GM18951 (cell line): Measurements from ENCODE around the gene PRRG2.
"Not testable (repeated sequence)": the region's sequence is repeated elsewhere in the genome, so short reads cannot be mapped to it uniquely, and the experiment has no call there.

Source experiments
- POLR2A ChIP-seq: IDR thresholded peaks from 4 replicates; pipeline ENCODE4 v1.6.1; 2011; ENCODE audit warnings: mild to moderate bottlenecking; ENCODE audit not compliant: insufficient read length, insufficient read depth; ENCODE audit errors: extremely low read depth
- in situ Hi-C: fragments of 300-500 bp; cut with MboI; formaldehyde crosslinking; loops from one replicate; pipeline ENCODE4 v1.12.0; 2022; ENCODE audit warnings: low sequenced_read_pairs, mixed read lengths, inconsistent platforms; ENCODE audit not compliant: unreplicated experiment

Gene PRRG2

DNA sequence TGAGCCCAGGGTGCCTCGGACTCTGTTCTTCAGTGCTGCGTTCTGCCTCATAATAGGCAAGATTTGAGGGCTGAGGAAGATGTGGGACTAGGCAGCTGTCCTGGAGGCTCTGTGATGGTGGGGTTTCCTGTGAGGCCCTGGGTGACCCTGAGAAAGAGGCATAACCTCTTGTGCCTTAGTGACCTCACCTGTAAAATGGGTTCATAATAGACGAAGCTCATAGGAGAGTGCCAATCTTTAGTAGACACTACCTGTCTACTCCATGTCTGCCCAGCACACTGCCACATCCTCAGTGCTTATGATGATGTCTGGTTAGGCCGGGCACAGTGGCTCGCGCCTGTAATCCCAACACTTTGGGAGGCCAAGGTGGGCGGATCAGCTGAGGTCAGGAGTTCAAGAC lies 35.4 kb downstream of the PRRG2 start:
- in situ Hi-C loops = no loop called here

DNA sequence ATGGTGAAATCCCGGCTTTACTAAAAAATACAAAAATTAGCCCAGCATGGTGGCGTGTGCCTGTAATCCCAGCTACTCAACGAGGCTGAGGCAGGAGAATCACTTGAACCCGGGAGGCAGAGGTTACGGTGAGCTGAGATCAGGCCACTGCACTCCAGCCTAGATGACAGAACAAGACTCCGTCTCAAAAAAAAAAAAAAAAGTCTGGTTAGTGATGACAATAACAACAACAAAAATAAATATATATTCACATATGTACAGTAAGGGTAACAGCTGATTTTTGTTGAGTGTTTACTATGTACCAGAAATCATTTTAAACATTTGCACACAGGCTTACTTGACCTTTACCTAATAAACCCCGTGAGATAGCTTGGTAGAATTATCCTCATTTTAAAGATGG lies 35.8 kb downstream of the PRRG2 start:
- no peak for TF ChIP-seq POLR2A
- in situ Hi-C loops = no loop called here

More for the DNA sequence above, 35.4 kb downstream of the PRRG2 start:
- TF ChIP-seq POLR2A = no peak

DNA sequence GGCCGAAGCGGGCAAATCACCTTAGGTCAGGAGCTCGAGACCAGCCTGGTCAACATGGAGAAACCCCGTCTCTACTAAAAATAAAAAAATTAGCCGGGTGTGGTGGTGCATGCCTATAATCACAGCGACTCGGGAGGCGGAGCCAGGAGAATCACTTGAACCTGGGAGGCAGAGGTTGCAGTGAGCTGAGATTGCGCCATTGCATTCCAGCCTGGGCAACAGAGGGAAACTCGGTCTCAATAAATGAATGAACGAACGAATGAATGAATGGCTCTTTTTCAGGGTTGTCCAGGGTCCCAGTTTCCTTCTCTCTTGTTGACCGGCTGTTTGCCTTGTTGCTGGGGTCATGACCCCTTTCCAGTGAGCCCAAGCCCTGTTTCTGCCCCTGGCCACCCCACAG lies 36.7 kb downstream of the PRRG2 start:
- in situ Hi-C loops = not testable (repeated sequence)

DNA sequence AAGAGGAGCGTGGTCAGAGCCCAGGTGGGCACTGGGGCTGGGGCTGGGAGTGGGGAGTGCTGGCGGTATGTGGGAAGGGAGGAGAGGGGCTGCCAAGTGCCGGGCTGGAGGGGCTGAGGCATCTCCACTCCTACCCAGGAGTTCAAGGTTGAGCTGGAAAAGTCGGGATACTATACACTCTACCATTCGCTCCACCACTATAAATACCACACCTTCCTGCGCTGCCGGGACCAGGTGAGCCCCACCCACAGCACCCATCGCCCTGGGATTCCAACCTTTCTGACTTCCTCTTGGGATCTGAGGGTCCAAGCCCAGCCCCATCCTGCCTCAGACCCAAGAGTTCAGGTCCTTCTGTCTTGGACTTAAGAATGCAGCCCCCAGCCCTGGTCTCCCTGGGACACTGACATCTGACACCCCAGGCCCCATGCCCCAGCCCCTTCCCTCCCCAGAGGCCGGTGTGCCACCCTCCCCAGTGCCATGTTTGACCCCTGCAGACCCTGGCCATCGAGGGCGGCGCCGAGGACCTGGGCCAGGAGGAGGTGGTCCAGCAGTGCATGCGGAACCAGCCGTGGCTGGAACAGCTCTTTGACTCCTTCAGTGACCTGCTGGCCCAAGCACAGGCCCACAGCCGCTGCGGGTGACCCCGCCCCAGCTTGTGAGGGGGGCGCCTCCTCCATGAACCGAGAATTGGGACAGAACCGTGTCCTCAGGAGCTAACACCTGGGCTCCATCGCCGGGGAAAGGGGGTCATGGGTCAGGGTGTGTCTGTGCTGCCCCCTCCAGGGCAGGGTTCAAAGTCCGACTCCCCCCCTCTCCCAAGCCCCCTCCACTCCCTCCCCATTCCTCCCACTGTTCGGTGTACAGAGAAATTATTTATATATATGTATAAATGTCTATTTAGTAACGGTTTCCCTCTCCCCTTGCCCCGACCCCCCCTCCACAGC lies 44.1 kb downstream of the PRRG2 start:
- TF ChIP-seq POLR2A = no peak
- in situ Hi-C loops = no loop called here

DNA sequence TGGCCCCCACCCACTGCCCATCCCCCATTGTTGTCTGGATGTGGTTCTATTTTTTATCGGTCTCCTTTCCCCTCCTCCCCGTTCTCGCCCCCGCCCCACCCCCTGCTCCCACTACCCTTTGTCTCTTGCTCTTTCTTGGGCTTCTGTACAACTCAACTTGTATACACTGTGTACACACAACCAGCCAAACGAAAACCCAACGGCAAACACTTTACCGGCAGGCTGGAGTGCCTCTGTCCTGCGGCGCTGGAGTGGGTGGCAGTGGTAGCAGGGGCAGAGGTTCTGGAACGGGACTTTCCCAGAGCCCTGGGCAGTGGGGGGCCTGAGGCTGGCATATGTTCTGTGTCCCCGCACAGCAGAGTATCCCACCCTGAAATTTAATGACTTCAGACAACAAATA lies 45.1 kb downstream of the PRRG2 start:
- no peak for TF ChIP-seq POLR2A
- in situ Hi-C loops = no loop called here

- no peak for TF ChIP-seq POLR2A
- in situ Hi-C loops = no loop called here
These were observed 48.5 kb downstream of the PRRG2 start for GRCh38 chr19:49629659-49630058.

GRCh38 chr19:49631014-49631588 lies 50.0 kb downstream of the PRRG2 start:
- TF ChIP-seq POLR2A = no peak
- in situ Hi-C loops = no loop called here

DNA sequence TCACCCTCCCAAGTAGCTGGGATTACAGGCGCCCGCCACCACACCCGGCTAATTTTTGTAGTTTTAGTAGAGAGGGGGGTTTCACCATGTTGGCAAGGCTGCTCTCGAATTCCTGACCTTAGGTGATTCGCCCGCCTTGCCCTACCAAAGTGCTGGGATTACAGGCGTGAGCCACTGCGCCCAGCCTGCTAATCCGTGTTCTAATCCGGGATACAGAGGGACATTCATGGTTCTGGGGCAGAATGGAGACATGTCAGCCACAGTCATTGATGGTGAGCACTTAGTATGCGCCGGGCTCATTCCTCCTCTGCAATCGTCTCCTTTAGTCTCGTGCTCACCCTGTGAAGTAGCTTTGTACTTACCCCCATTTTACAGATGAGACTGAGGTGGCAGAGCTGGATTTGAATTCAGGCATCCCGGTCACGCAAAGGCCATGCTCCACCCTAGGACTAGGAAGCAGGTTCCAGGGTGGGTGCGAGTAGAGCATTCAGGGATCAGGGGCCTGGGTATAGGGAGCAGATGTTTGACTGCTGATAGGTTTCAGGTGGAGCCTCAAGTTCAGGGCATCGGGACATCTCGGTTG lies 50.6 kb downstream of the PRRG2 start:
- TF ChIP-seq POLR2A = no peak
- in situ Hi-C loops = no loop called here

GRCh38 chr19:49632576-49632975 lies 51.5 kb downstream of the PRRG2 start:
- in situ Hi-C loops = no loop called here
- no peak for TF ChIP-seq POLR2A

DNA sequence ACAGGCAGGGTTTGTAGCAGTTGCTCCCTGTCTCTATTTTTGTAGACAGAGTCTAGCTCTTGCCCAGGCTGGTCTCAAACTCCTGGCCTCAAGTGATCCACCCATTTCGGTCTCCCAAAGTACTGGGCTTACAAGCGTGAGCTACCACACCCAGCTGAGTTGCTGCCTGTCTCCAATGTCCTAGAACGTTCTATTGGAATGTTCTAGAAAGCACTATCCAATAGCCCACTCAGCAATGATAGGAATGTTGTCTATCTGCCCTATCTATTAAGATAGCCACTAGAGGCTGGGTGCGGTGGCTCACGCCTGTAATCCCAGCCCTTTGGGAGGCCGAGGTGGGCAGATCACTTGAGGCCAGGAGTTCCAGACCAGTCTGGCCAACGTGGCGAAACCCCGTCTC lies 52.2 kb downstream of the PRRG2 start:
- in situ Hi-C loops = not testable (repeated sequence)

GRCh38 chr19:49635530-49636232 lies 54.6 kb downstream of the PRRG2 start:
- TF ChIP-seq POLR2A = no peak
- in situ Hi-C loops = no loop called here

- TF ChIP-seq POLR2A = no peak
- in situ Hi-C loops = no loop called here
These were observed 55.3 kb downstream of the PRRG2 start for GRCh38 chr19:49636233-49636932.
